Neural cell (in vitro differentiated cells): ENCODE results near the gene FBXO5. TPM values are rescaled to one million over a fixed set of nuclear protein-coding genes. Genes with fewer than 3 reads are reported as not detected.

Source experiments
- H2AFZ ChIP-seq: fragments of 200-600, 300-800 bp; sonication (generic), shearing (Covaris generic); 2 replicates; pipeline ENCODE4 v1.6.0; 2014; ENCODE audit warnings: low read depth, mild to moderate bottlenecking, antibody characterized with exemption, low read length, moderate library complexity
- H3F3A ChIP-seq: fragments of 200-600 bp; shearing (Covaris generic); 2 replicates; pipeline ENCODE4 v1.6.1; 2016; ENCODE audit warnings: mild to moderate bottlenecking, moderate library complexity, mixed read lengths, antibody characterized with exemption, low read length; ENCODE audit not compliant: insufficient read depth, poor library complexity, severe bottlenecking
- H3K27ac ChIP-seq: fragments of 200-600, 300-800 bp; sonication (generic), shearing (Covaris generic); 2 replicates; pipeline ENCODE4 v1.5.1; 2014; ENCODE audit warnings: mild to moderate bottlenecking, low read length, moderate library complexity
- H3K27me3 ChIP-seq: fragments of 300-800, 200-600 bp; sonication (generic), shearing (Covaris generic); 2 replicates; pipeline ENCODE4 v1.6.0; 2014; ENCODE audit warnings: mild to moderate bottlenecking, low read depth, low read length, moderate library complexity; ENCODE audit not compliant: insufficient read depth
- H3K36me3 ChIP-seq: fragments of 300-800, 200-600 bp; sonication (generic), shearing (Covaris generic); 2 replicates; pipeline ENCODE4 v1.5.1; 2014; ENCODE audit warnings: mild to moderate bottlenecking, antibody characterized with exemption, low read length, moderate library complexity; ENCODE audit not compliant: insufficient read depth
- H3K4me2 ChIP-seq: fragments of 300-800, 200-600 bp; sonication (generic), shearing (Covaris generic); 2 replicates; pipeline ENCODE4 v1.6.0; 2014; ENCODE audit warnings: mild to moderate bottlenecking, low read length
- H3K4me3 ChIP-seq: fragments of 300-800, 200-600 bp; sonication (generic), shearing (Covaris generic); 2 replicates; pipeline ENCODE4 v1.5.1; 2014; ENCODE audit warnings: mild to moderate bottlenecking, low read length, moderate library complexity
- H3K79me2 ChIP-seq: fragments of 200-600 bp; shearing (Covaris generic); replicated peaks from 2 replicates; pipeline ENCODE4 v1.6.0; 2014; ENCODE audit warnings: mild to moderate bottlenecking, low read length, moderate library complexity; ENCODE audit not compliant: insufficient read depth
- H3K9ac ChIP-seq: fragments of 300-800, 200-600 bp; sonication (generic), shearing (Covaris generic); 2 replicates; pipeline ENCODE4 v1.6.1; 2016; ENCODE audit warnings: mild to moderate bottlenecking, low read length, mixed read lengths
- H3K9me2 ChIP-seq: fragments of 200-600 bp; shearing (Covaris generic); 2 replicates; pipeline ENCODE4 v1.6.1; 2016; ENCODE audit warnings: mild to moderate bottlenecking, low read length, mixed read lengths; ENCODE audit not compliant: insufficient read depth
- H3K9me3 ChIP-seq: fragments of 200-600, 300-800 bp; sonication (generic), shearing (Covaris generic); 2 replicates; pipeline ENCODE4 v1.6.1; 2016; ENCODE audit warnings: mild to moderate bottlenecking, mixed run types, low read length, moderate library complexity, mixed read lengths
- H4K20me1 ChIP-seq: fragments of 200-600 bp; shearing (Covaris generic); 2 replicates; pipeline ENCODE4 v1.6.1; 2016; ENCODE audit warnings: mild to moderate bottlenecking, mixed run types; ENCODE audit not compliant: insufficient read depth
- CTCF ChIP-seq: fragments of 450-650 bp; IDR thresholded peaks from 2 replicates; pipeline ENCODE4 v1.5.1; 2014; ENCODE audit warnings: antibody characterized with exemption, mild to moderate bottlenecking, moderate library complexity; ENCODE audit not compliant: poor library complexity, severe bottlenecking
- EP300 ChIP-seq: fragments of 450-650 bp; conservative IDR thresholded peaks from 2 replicates; pipeline ENCODE4 v1.6.1; 2014; ENCODE audit warnings: antibody characterized with exemption, mild to moderate bottlenecking, moderate library complexity; ENCODE audit not compliant: poor library complexity, severe bottlenecking
- EZH2 ChIP-seq: fragments of 200-600, 300-800 bp; shearing (Covaris generic), sonication (generic); IDR thresholded peaks from 2 replicates; pipeline ENCODE4 v1.6.1; 2014; ENCODE audit warnings: antibody characterized with exemption, low read length, borderline replicate concordance, mild to moderate bottlenecking; ENCODE audit not compliant: insufficient read depth, poor library complexity, severe bottlenecking
- MXI1 ChIP-seq: fragments of 450-650 bp; conservative IDR thresholded peaks from 2 replicates; pipeline ENCODE4 v1.6.1; 2014; ENCODE audit warnings: antibody characterized with exemption, mild to moderate bottlenecking; ENCODE audit not compliant: poor library complexity, severe bottlenecking
- POLR2AphosphoS5 ChIP-seq: IDR thresholded peaks from 2 replicates; pipeline ENCODE4 v1.6.1; 2012
- RAD21 ChIP-seq: fragments of 450-650 bp; conservative IDR thresholded peaks from 2 replicates; pipeline ENCODE4 v1.6.1; 2014; ENCODE audit warnings: antibody characterized with exemption, mild to moderate bottlenecking, moderate library complexity
- REST ChIP-seq: IDR thresholded peaks from 2 replicates; pipeline ENCODE4 v1.6.1; 2012; ENCODE audit warnings: borderline replicate concordance
- SMC3 ChIP-seq: fragments of 450-650 bp; conservative IDR thresholded peaks from 2 replicates; pipeline ENCODE4 v1.6.1; 2014; ENCODE audit warnings: antibody characterized with exemption, mild to moderate bottlenecking, moderate library complexity; ENCODE audit not compliant: poor library complexity
- TAF1 ChIP-seq: IDR thresholded peaks from 2 replicates; pipeline ENCODE4 v1.6.1; 2012; ENCODE audit warnings: low read depth
- polyA plus RNA-seq: library from polyadenylated mRNA; depleted of rRNA; stranded (reverse); fragments of >200 nt; gene quantifications from 2 replicates; pipeline ENCODE4 v1.2.3, GENCODE V29; 2014

Gene FBXO5
- polyA plus RNA-seq, 1 donor from 2014 or later: 8.7 TPM

GRCh38 chr6:152954443-152954842, 28.4 kb downstream of the FBXO5 start:
- Histone ChIP-seq H2AFZ (no peak overlapping the region), H3K4me2 (no peak overlapping the region), H3K27me3 (no peaks in the 10 kb centered on the region), H3F3A (no peaks in the 10 kb centered on the region), H3K9me3 (no peaks in the 10 kb centered on the region), H3K9me2 (no peaks in the 10 kb centered on the region), H3K4me3 (no peak overlapping the region), H3K9ac (no peak overlapping the region), H3K79me2 (no peaks in the 10 kb centered on the region), H4K20me1 (no peaks in the 10 kb centered on the region), H3K36me3 (no peaks in the 10 kb centered on the region), H3K27ac (no peak overlapping the region)
- TF ChIP-seq MXI1: no peak
- no peak for TF ChIP-seq REST
- no peak for TF ChIP-seq CTCF
- TF ChIP-seq TAF1: no peak
- TF ChIP-seq POLR2AphosphoS5: no peak
- no peak for TF ChIP-seq EP300
- no peak for TF ChIP-seq RAD21
- TF ChIP-seq EZH2: no peak
- TF ChIP-seq SMC3: no peak

GRCh38 chr6:152952866-152953509, 29.9 kb downstream of the FBXO5 start:
- no peak overlapping the region for H2AFZ ChIP-seq
- H3K79me2 ChIP-seq: no peaks in the 10 kb centered on the region
- no peak overlapping the region for H3K4me2 ChIP-seq
- TF ChIP-seq SMC3 (peak; percentile 80), TAF1 (no peak), CTCF (peak; percentile 77), RAD21 (peak; percentile 78)
- H3K36me3 ChIP-seq: no peaks in the 10 kb centered on the region
- no peaks in the 10 kb centered on the region for H4K20me1 ChIP-seq
- no peaks in the 10 kb centered on the region for H3K9me2 ChIP-seq
- no peak overlapping the region for H3K9ac ChIP-seq
- H3K27ac ChIP-seq: no peak overlapping the region
- H3K4me3 ChIP-seq: no peak overlapping the region
- no peaks in the 10 kb centered on the region for H3F3A ChIP-seq
- no peaks in the 10 kb centered on the region for H3K9me3 ChIP-seq
- H3K27me3 ChIP-seq: no peaks in the 10 kb centered on the region
